HepG2 (cell line): ENCODE measurements around the gene WWTR1. TPM values are rescaled to one million over a fixed set of nuclear protein-coding genes. Genes with fewer than 3 reads are reported as not detected.

Experiments
- ATAC-seq: fragments of 200-7000 bp; cut with Tn5 transposase; 3 replicates; pipeline ENCODE4 v1.9.1; 2020; ENCODE audit warnings: mild to moderate bottlenecking, moderate library complexity
- BruUV-seq: library from RNA; stranded (reverse); fragments of 400-500 nt; replicated peaks from 2 replicates; lab custom pipeline; 2021; lab: Mats Ljungman, UMichigan
- CTCF ChIA-PET: fragments of 300-600 bp; formaldehyde crosslinking; extraction: SDS; loops from one replicate; lab custom pipeline; 2021; ENCODE audit warnings: low total read pairs, inconsistent platforms, low intra/inter-chr PET ratio; lab: Yijun Ruan, JAX
- POLR2A ChIA-PET: fragments of 350-600 bp; sonication (Branson Sonifier 250); formaldehyde crosslinking; loops from one replicate; lab custom pipeline; 2020; ENCODE audit warnings: antibody characterized with exemption, inconsistent platforms; lab: Yijun Ruan, JAX
- DNase-seq: peaks from one replicate; pipeline ENCODE4 v3.0.0-alpha.2; 2015; ENCODE audit warnings: low spot score
- FAIRE-seq: peaks from 3 replicates; lab custom pipeline; 2011; peaks lifted over from hg19 to GRCh38; lab: Jason Lieb, UNC
- H2AFZ ChIP-seq: one replicate; pipeline ENCODE4 v1.6.1; 2011; ENCODE audit warnings: low read length, inconsistent platforms
- H3K27ac ChIP-seq: fragments of 300-600 bp; 3 replicates; pipeline ENCODE4 v1.8.0; 2011; ENCODE audit warnings: mixed run types, mild to moderate bottlenecking, mixed read lengths, low read length, inconsistent platforms; ENCODE audit not compliant: insufficient read depth; ENCODE audit errors: extremely low read length
- H3K27me3 ChIP-seq, 2 experiments: fragments of 200-600 bp in 1 of 2; 2 replicates in 1 of 2; 3 replicates in 1 of 2; pipeline versions ENCODE4 v1.6.0 to v1.8.0; 2011; ENCODE audit warnings: low read length in 2 of 2, mild to moderate bottlenecking in 2 of 2, moderate library complexity in 2 of 2, inconsistent platforms in 1 of 2; ENCODE audit not compliant: insufficient read depth in 2 of 2, control insufficient read depth in 1 of 2
- H3K36me3 ChIP-seq, 2 experiments: fragments of 200-600 bp in 1 of 2; replicated peaks in 1 of 2; 2 replicates in 1 of 2; 3 replicates in 1 of 2; pipeline versions ENCODE4 v1.5.1 to v1.8.0; 2011; ENCODE audit warnings: low read length in 2 of 2, inconsistent platforms in 1 of 2; ENCODE audit not compliant: insufficient read depth in 2 of 2, control insufficient read depth in 1 of 2
- H3K4me1 ChIP-seq: 2 replicates; pipeline ENCODE4 v1.5.1; 2012; ENCODE audit warnings: low read length, inconsistent platforms; ENCODE audit not compliant: insufficient read depth
- H3K4me2 ChIP-seq: 2 replicates; pipeline ENCODE4 v1.6.0; 2011; ENCODE audit warnings: low read depth, low read length, inconsistent platforms
- H3K4me3 ChIP-seq, 3 experiments: fragments of 200-600 bp in 1 of 3; sonication (generic), shearing (Covaris generic) in 1 of 3; replicated peaks in 1 of 3; 2 replicates each; pipeline ENCODE4 v1.5.1; 2011 to 2016; ENCODE audit warnings: low read length in 3 of 3, inconsistent platforms in 2 of 3, low read depth in 2 of 3, mild to moderate bottlenecking in 2 of 3, control low read depth in 1 of 3, mixed read lengths in 1 of 3; ENCODE audit not compliant: insufficient read depth in 1 of 3
- H3K79me2 ChIP-seq: one replicate; pipeline ENCODE4 v1.6.1; 2011; ENCODE audit warnings: low read length, inconsistent platforms; ENCODE audit not compliant: insufficient read depth
- H3K9ac ChIP-seq: 2 replicates; pipeline ENCODE4 v1.6.0; 2011; ENCODE audit warnings: mild to moderate bottlenecking, low read depth, low read length, inconsistent platforms; ENCODE audit not compliant: insufficient read depth
- H3K9me3 ChIP-seq: 2 replicates; pipeline ENCODE4 v1.5.1; 2012; ENCODE audit warnings: mild to moderate bottlenecking, low read length
- H4K20me1 ChIP-seq: 2 replicates; pipeline ENCODE4 v1.6.0; 2011; ENCODE audit warnings: inconsistent platforms, mild to moderate bottlenecking, low read length, moderate library complexity; ENCODE audit not compliant: insufficient read depth
- CBX1 ChIP-seq: IDR thresholded peaks from one replicate; pipeline ENCODE4 v1.6.1; 2016; ENCODE audit warnings: antibody characterized with exemption, low read depth
- CREB3 ChIP-seq: sonication (generic); formaldehyde crosslinking; IDR thresholded peaks from 2 replicates; pipeline ENCODE4 v1.5.0; 2020; ENCODE audit warnings: missing genetic modification reagents
- DPF2 ChIP-seq: sonication (generic); formaldehyde crosslinking; IDR thresholded peaks from 2 replicates; pipeline ENCODE4 v1.4.0; 2020; ENCODE audit warnings: mild to moderate bottlenecking, low read depth, missing genetic modification reagents, borderline replicate concordance
- ETV6 ChIP-seq: sonication (generic); formaldehyde crosslinking; conservative IDR thresholded peaks from 2 replicates; pipeline ENCODE4 v1.4.0; 2020; ENCODE audit warnings: missing genetic modification reagents
- HOMEZ ChIP-seq: IDR thresholded peaks from 2 replicates; pipeline ENCODE4 v1.6.1; 2016; ENCODE audit warnings: low read depth
- KMT2B ChIP-seq: IDR thresholded peaks from 2 replicates; pipeline ENCODE4 v1.6.1; 2016; ENCODE audit warnings: missing genetic modification reagents, missing compliant biosample characterization
- MLXIP ChIP-seq: sonication (generic); formaldehyde crosslinking; IDR thresholded peaks from 2 replicates; pipeline ENCODE4 v1.9.0; 2021; ENCODE audit warnings: missing genetic modification reagents, borderline replicate concordance
- RCOR2 ChIP-seq: IDR thresholded peaks from 2 replicates; pipeline ENCODE4 v1.6.1; 2016; ENCODE audit warnings: missing biosample characterization, missing genetic modification reagents
- SMAD9 ChIP-seq: sonication (generic); formaldehyde crosslinking; IDR thresholded peaks from 2 replicates; pipeline ENCODE4 v1.5.1; 2020; ENCODE audit warnings: mild to moderate bottlenecking, missing genetic modification reagents
- ZNF280B ChIP-seq: sonication (generic); formaldehyde crosslinking; IDR thresholded peaks from 2 replicates; pipeline ENCODE4 v1.5.0; 2020; ENCODE audit warnings: missing genetic modification reagents, mild to moderate bottlenecking, borderline replicate concordance
- ZNF557 ChIP-seq: sonication (generic); formaldehyde crosslinking; IDR thresholded peaks from 2 replicates; pipeline ENCODE4 v1.4.0; 2020; ENCODE audit warnings: missing genetic modification reagents
- WGBS: methylation state at CpG from one replicate; pipeline ENCODE4 v1.1.6; 2017; ENCODE audit warnings: low lambda C conversion rate; 5-methylcytosine and 5-hydroxymethylcytosine counted together
- in situ Hi-C: cut with HindIII; loops from 2 replicates; pipeline ENCODE4 v1.10.0; 2017; ENCODE audit warnings: low pct_unique_long_range_greater_than_20kb; ENCODE audit not compliant: extremely low pct_ligation_motif_present
- intact Hi-C: fragments of 100-400 bp; cut with micrococcal nuclease; formaldehyde crosslinking; loops from one replicate; pipeline ENCODE4 v1.10.0; 2022; ENCODE audit not compliant: unreplicated experiment
- polyA plus RNA-seq, 8 experiments: library from polyadenylated mRNA; depleted of rRNA in 3 of 8; stranded (reverse) in 7 of 8; unstranded in 1 of 8; fragments of >200 nt; fragmentation: Illumina TruSeq in 4 of 8; extraction: Trizol in 4 of 8; gene quantifications; 2 replicates each; pipeline versions ENCODE4 v1.2.1 to v1.2.3, GENCODE V29; 2011 to 2016; ENCODE audit warnings: low read depth in 4 of 8, missing spikeins in 1 of 8, mixed read lengths in 1 of 8; ENCODE audit not compliant: insufficient read depth in 1 of 8
- total RNA-seq, 5 experiments: library from RNA; depleted of rRNA; stranded (reverse); fragments of >200 nt; fragmentation: Illumina TruSeq; extraction: Trizol; gene quantifications; 2 replicates each; pipeline ENCODE4 v1.2.3, GENCODE V29; 2016; ENCODE audit warnings: low read depth in 1 of 5

WWTR1 gene
- total and polyA plus RNA-seq, 2 of the 13 experiments (the other 11 are each of a cell fraction or from before 2014, with no cell fraction given): 19.7 to 139 TPM

- Histone ChIP-seq H3K27ac (peak overlapping the region; percentile 48), H3K9ac (0 out of 2 replicates have a peak overlapping the region, but pooled peaks have one; percentile 5), H4K20me1 (no peaks in the 10 kb centered on the region), H3K4me1 (peaks cover 29% of the 10 kb centered on the region), H3K4me3 (no peak overlapping the region), H3K4me2 (no peak overlapping the region), H3K9me3 (no peaks in the 10 kb centered on the region), H3K27me3 (no peaks in the 10 kb centered on the region), H3K36me3 (no peaks in the 10 kb centered on the region), H3K79me2 (no peaks in the 10 kb centered on the region), H2AFZ (no peak overlapping the region)
- intact Hi-C loops (loop anchor here (1.0 to 10.0 kb wide), 6 partner anchors 86 to 525 kb away; no protein-coding TSS in a partner anchor), in situ Hi-C loops (loop anchor here (5.0 to 10.0 kb wide), 4 partner anchors 82 to 525 kb away; partner anchors contain the start of gene HPS3)
- ATAC-seq (peak; percentile 95), DNase-seq (no peak), FAIRE-seq (no peak)
- 86% methylated on average over 14 of the region's 14 CpGs for WGBS
- no TSS peak for BruUV-seq
- ChIA-PET CTCF (interaction anchor here (1.1 to 2.1 kb wide), 6 partner anchors 84 to 188 kb away, joined by 3 to 37 read pairs (median 4); no protein-coding TSS in a partner anchor), POLR2A (interaction anchor here (0.7 to 2.7 kb wide), 8 partner anchors 79 to 125 kb away, joined by 3 to 13 read pairs (median 7); partner anchors contain the start of gene TM4SF1)
- TF ChIP-seq CREB3 (no peak), ZNF280B (CRISPR knock-in tag) (no peak), HOMEZ (CRISPR knock-in tag) (no peak), CBX1 (no peak), SMAD9 (CRISPR knock-in tag) (no peak), RCOR2 (CRISPR knock-in tag) (no peak), MLXIP (CRISPR knock-in tag) (no peak), DPF2 (CRISPR knock-in tag) (no peak), ETV6 (CRISPR knock-in tag) (no peak), KMT2B (CRISPR knock-in tag) (0 out of 2 replicates have a peak, but pooled peaks have one; percentile 3), ZNF557 (CRISPR knock-in tag) (no peak)
Observed at GRCh38 chr3:149479621-149480325, 178.1 kb downstream of the WWTR1 start.
